ENCODE measurements around the gene C2orf69.

- TF ChIP-seq CTCF (IDR thresholded peaks at IDR 0.05; ENCODE audit: low read depth, low read length), result no peak
- no peak for TF ChIP-seq POLR2A (IDR thresholded peaks at IDR 0.05; ENCODE audit: extremely low read depth, insufficient read length)
These were observed 35.1 kb downstream of the C2orf69 start for GRCh38 chr2:199946196-199946595.

Data from NB4 (cell line).